Central memory CD8-positive, alpha-beta T cell (primary cell): ENCODE measurements around the gene CLEC20A.

Source experiments
- ATAC-seq: fragments of 150-1000 bp; cut with Tn5 transposase; replicated peaks from 2 replicates; pipeline ENCODE4 v1.10.0; 2022; ENCODE audit warnings: mild to moderate bottlenecking, moderate FRiP score, moderate number of reproducible peaks; ENCODE audit not compliant: poor library complexity, severe bottlenecking; ENCODE audit errors: extremely low read depth
- DNase-seq, 2 donors: peaks; one replicate each; pipeline ENCODE4 v3.0.0; 2021; ENCODE audit warnings: low spot score in 2 of 2
- H3K27ac Mint-ChIP-seq: one replicate; pipeline ENCODE4 v1.8.0; 2022; ENCODE audit warnings: low read depth, mild to moderate bottlenecking, moderate library complexity, mixed read lengths
- H3K27me3 Mint-ChIP-seq: one replicate; pipeline ENCODE4 v1.8.0; 2022; ENCODE audit warnings: mixed read lengths
- H3K36me3 Mint-ChIP-seq: one replicate; pipeline ENCODE4 v1.8.0; 2022; ENCODE audit warnings: mild to moderate bottlenecking, moderate library complexity, mixed read lengths; ENCODE audit not compliant: insufficient read depth
- H3K4me1 Mint-ChIP-seq: one replicate; pipeline ENCODE4 v1.8.0; 2022; ENCODE audit warnings: mixed read lengths
- H3K4me3 Mint-ChIP-seq: one replicate; pipeline ENCODE4 v1.8.0; 2022; ENCODE audit warnings: mild to moderate bottlenecking, moderate library complexity, mixed read lengths
- H3K9me3 Mint-ChIP-seq: one replicate; pipeline ENCODE4 v1.8.0; 2022; ENCODE audit warnings: mixed read lengths

Gene CLEC20A

GRCh38 chr1:178470411-178470960, 26.3 kb downstream of the CLEC20A start:
- H3K27me3 Mint-ChIP-seq: peaks cover 53% of the 10 kb centered on the region
- no peak for ATAC-seq

GRCh38 chr1:178467837-178468236, 28.9 kb downstream of the CLEC20A start:
- H3K36me3 Mint-ChIP-seq: no peaks in the 10 kb centered on the region
- H3K27me3 Mint-ChIP-seq: peaks cover 39% of the 10 kb centered on the region
- no peak for DNase-seq
- H3K27ac Mint-ChIP-seq: no peak overlapping the region
- H3K4me1 Mint-ChIP-seq: no peaks in the 10 kb centered on the region
- H3K4me3 Mint-ChIP-seq: no peak overlapping the region
- no peaks in the 10 kb centered on the region for H3K9me3 Mint-ChIP-seq
- no peak for ATAC-seq

More at GRCh38 chr1:178470411-178470960, 26.3 kb downstream of the CLEC20A start:
- DNase-seq: no peak
- H3K36me3 Mint-ChIP-seq: no peaks in the 10 kb centered on the region
- H3K4me3 Mint-ChIP-seq: no peak overlapping the region
- H3K27ac Mint-ChIP-seq: no peak overlapping the region
- no peaks in the 10 kb centered on the region for H3K4me1 Mint-ChIP-seq
- H3K9me3 Mint-ChIP-seq: no peaks in the 10 kb centered on the region

- H3K36me3 Mint-ChIP-seq: no peaks in the 10 kb centered on the region
- H3K9me3 Mint-ChIP-seq: no peaks in the 10 kb centered on the region
- DNase-seq: no peak
- no peak overlapping the region for H3K27ac Mint-ChIP-seq
- no peak overlapping the region for H3K4me3 Mint-ChIP-seq
- no peaks in the 10 kb centered on the region for H3K4me1 Mint-ChIP-seq
- peaks cover 30% of the 10 kb centered on the region for H3K27me3 Mint-ChIP-seq
- no peak for ATAC-seq
Observed at GRCh38 chr1:178465011-178465410, 31.8 kb downstream of the CLEC20A start.

GRCh38 chr1:178464566-178464965, 32.2 kb downstream of the CLEC20A start:
- no peak overlapping the region for H3K27ac Mint-ChIP-seq
- peaks cover 30% of the 10 kb centered on the region for H3K27me3 Mint-ChIP-seq
- no peaks in the 10 kb centered on the region for H3K9me3 Mint-ChIP-seq
- no peak for ATAC-seq
- no peaks in the 10 kb centered on the region for H3K36me3 Mint-ChIP-seq
- no peak for DNase-seq
- no peaks in the 10 kb centered on the region for H3K4me1 Mint-ChIP-seq
- no peak overlapping the region for H3K4me3 Mint-ChIP-seq

GRCh38 chr1:178464141-178464540, 32.6 kb downstream of the CLEC20A start:
- no peaks in the 10 kb centered on the region for H3K36me3 Mint-ChIP-seq
- H3K4me1 Mint-ChIP-seq: no peaks in the 10 kb centered on the region
- peaks cover 29% of the 10 kb centered on the region for H3K27me3 Mint-ChIP-seq
- no peak for ATAC-seq
- no peak overlapping the region for H3K4me3 Mint-ChIP-seq
- no peaks in the 10 kb centered on the region for H3K9me3 Mint-ChIP-seq
- no peak overlapping the region for H3K27ac Mint-ChIP-seq
- DNase-seq: no peak

- Mint-ChIP-seq H3K27me3 (peaks cover 19% of the 10 kb centered on the region), H3K9me3 (no peaks in the 10 kb centered on the region), H3K36me3 (no peaks in the 10 kb centered on the region), H3K4me3 (no peak overlapping the region), H3K4me1 (no peaks in the 10 kb centered on the region), H3K27ac (no peak overlapping the region)
- ATAC-seq (no peak), DNase-seq (no peak)
Observed at GRCh38 chr1:178461701-178462100, 35.1 kb downstream of the CLEC20A start.

- Mint-ChIP-seq H3K4me1 (no peaks in the 10 kb centered on the region), H3K36me3 (no peaks in the 10 kb centered on the region), H3K27ac (no peak overlapping the region), H3K27me3 (peaks cover 19% of the 10 kb centered on the region), H3K9me3 (no peaks in the 10 kb centered on the region), H3K4me3 (no peak overlapping the region)
- no peak for DNase-seq
- no peak for ATAC-seq
Observed at GRCh38 chr1:178461104-178461503, 35.7 kb downstream of the CLEC20A start.

GRCh38 chr1:178458203-178458602, 38.6 kb downstream of the CLEC20A start:
- Mint-ChIP-seq H3K36me3 (no peaks in the 10 kb centered on the region), H3K27ac (no peak overlapping the region), H3K9me3 (no peaks in the 10 kb centered on the region), H3K4me1 (no peaks in the 10 kb centered on the region), H3K27me3 (peaks cover 8% of the 10 kb centered on the region), H3K4me3 (no peak overlapping the region)
- DNase-seq (no peak), ATAC-seq (no peak)

GRCh38 chr1:178457651-178458050, 39.1 kb downstream of the CLEC20A start:
- ATAC-seq (no peak), DNase-seq (no peak)
- Mint-ChIP-seq H3K9me3 (no peaks in the 10 kb centered on the region), H3K36me3 (no peaks in the 10 kb centered on the region), H3K27ac (no peak overlapping the region), H3K4me3 (no peak overlapping the region), H3K27me3 (peaks cover 8% of the 10 kb centered on the region), H3K4me1 (no peaks in the 10 kb centered on the region)

- ATAC-seq (no peak), DNase-seq (no peak)
- H3K4me3 Mint-ChIP-seq: no peak overlapping the region
- no peaks in the 10 kb centered on the region for H3K36me3 Mint-ChIP-seq
- H3K4me1 Mint-ChIP-seq: no peaks in the 10 kb centered on the region
- H3K27me3 Mint-ChIP-seq: peaks cover 8% of the 10 kb centered on the region
- H3K9me3 Mint-ChIP-seq: no peaks in the 10 kb centered on the region
- no peak overlapping the region for H3K27ac Mint-ChIP-seq
Observed at GRCh38 chr1:178456472-178456871, 40.3 kb downstream of the CLEC20A start.

- H3K27ac Mint-ChIP-seq: no peak overlapping the region
- no peak for ATAC-seq
- DNase-seq: no peak
- H3K27me3 Mint-ChIP-seq: peaks cover 8% of the 10 kb centered on the region
- H3K4me1 Mint-ChIP-seq: no peaks in the 10 kb centered on the region
- no peaks in the 10 kb centered on the region for H3K9me3 Mint-ChIP-seq
- H3K4me3 Mint-ChIP-seq: no peak overlapping the region
- no peaks in the 10 kb centered on the region for H3K36me3 Mint-ChIP-seq
Observed at GRCh38 chr1:178452013-178452412, 44.8 kb downstream of the CLEC20A start.

GRCh38 chr1:178451529-178451928, 45.2 kb downstream of the CLEC20A start:
- Mint-ChIP-seq H3K4me3 (no peak overlapping the region), H3K4me1 (no peaks in the 10 kb centered on the region), H3K27ac (no peak overlapping the region), H3K9me3 (no peaks in the 10 kb centered on the region), H3K36me3 (no peaks in the 10 kb centered on the region), H3K27me3 (peaks cover 5% of the 10 kb centered on the region)
- DNase-seq (no peak), ATAC-seq (no peak)

- H3K4me3 Mint-ChIP-seq: no peak overlapping the region
- DNase-seq (no peak), ATAC-seq (no peak)
- H3K9me3 Mint-ChIP-seq: no peaks in the 10 kb centered on the region
- no peaks in the 10 kb centered on the region for H3K27me3 Mint-ChIP-seq
- H3K36me3 Mint-ChIP-seq: no peaks in the 10 kb centered on the region
- no peaks in the 10 kb centered on the region for H3K4me1 Mint-ChIP-seq
- H3K27ac Mint-ChIP-seq: no peak overlapping the region
Observed at GRCh38 chr1:178450871-178451270, 45.9 kb downstream of the CLEC20A start.

GRCh38 chr1:178442925-178443324, 53.8 kb downstream of the CLEC20A start:
- Mint-ChIP-seq H3K4me3 (no peak overlapping the region), H3K36me3 (no peaks in the 10 kb centered on the region), H3K4me1 (no peaks in the 10 kb centered on the region), H3K9me3 (no peaks in the 10 kb centered on the region), H3K27me3 (peaks cover 9% of the 10 kb centered on the region), H3K27ac (no peak overlapping the region)
- no peak for DNase-seq
- no peak for ATAC-seq
